Measurements from ENCODE around the gene LAMC3.
A peak's percentile ranks its signal among the peaks of the same experiment; 100 is the strongest.
"Not testable (repeated sequence)": the region's sequence is repeated elsewhere in the genome, so short reads cannot be mapped to it uniquely, and the experiment has no call there.

Gene LAMC3

DNA sequence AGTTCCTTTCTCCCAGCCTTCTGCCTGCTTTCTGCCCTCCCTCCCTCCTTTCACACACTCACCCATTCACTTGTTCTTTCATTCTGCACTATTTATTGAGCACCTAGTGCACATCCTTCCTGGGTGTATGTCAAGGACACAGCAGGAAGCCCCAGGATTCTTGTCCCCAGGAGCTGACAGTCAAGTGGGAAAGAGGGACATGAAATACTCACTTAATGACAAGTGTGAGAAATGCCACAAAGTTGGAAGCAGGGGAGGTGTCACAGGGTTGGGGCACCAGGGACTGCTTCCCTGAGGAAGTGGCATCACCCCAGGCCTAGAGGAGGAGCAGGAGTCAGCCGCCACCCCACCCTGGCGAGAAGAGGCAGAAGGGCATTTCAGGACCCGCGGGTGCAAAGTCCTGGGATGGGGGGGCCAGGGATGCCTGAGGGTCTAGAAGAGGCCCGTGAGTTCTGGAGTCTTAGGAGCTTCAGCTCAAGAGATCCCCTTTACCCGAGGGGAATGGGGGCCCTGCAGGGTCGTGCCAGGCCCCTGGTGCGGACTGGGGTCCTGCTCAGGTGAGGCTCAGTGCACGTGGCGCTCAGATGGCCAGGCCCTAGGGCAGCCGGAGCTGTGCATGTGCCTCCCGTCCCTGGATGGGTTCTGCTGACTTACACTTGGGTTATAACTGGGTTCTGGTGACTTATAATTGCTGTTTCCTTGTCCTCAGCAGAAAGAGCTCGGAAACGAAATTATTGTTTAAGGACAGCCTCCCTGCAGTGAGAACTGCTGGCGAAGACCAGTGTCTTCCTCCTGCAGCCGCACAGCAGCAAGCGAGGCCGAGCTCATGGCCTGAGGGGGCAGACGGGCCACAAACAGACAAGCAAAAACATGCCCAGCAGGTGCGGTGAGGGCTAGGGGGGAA, 16.9 kb upstream of the LAMC3 start:
- no peak for DNase-seq (ENCODE audit: low spot score)

DNA sequence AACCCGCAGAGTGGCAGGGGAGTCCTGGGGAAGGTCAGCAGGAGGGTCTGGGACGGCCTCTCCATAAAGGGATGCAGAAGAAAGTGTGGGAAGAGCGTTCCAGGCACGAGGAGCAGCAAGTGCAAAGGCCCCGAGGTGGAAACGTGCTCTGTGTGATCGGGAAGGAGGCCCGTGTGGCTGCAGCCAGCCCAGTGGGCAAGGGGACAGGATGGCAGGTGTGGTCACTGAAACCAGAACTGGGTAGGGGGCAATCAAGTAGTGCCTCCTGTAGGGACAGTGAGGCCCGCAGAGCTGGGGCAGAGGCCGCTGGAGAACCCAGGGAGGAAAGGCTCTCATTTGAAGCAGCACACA, 16.3 kb upstream of the LAMC3 start:
- DNase-seq (ENCODE audit: low spot score), result no peak

DNA sequence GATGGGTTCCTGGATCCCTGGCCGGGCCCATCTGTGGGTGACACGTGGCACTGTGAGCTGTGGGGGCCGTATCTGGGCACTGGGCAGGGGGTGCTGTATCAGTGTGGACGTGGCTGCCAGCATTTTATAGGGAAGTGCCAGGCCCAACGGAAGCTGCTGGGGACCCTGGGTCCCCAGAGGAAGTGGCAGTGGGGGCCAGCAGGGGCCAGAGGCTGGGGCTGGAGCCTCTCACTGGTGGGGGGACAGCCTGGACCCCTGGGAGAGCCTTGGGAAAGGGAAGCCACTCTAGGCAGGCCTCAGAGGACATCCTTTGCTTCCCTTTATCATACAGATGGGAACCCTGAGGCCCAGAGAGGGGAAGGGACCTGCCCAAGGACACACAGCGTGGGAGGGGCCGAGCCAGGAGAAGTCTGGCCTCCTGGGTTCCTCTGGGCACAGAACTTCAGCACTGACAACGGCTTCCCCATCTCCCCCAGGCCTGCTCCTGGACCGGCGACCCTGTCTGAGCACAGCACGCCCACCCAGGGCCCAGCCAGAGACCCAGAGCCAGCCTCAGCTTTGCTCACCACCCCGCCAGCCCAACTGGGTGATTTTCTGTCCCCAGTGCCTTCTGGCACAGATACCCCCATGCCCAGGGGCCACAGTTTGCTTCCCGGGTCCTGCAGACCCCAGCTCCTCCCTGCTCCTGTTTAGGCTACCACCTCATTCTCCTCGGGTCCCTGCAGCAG, 15.5 kb upstream of the LAMC3 start:
- no peak for DNase-seq (ENCODE audit: low spot score)

DNA sequence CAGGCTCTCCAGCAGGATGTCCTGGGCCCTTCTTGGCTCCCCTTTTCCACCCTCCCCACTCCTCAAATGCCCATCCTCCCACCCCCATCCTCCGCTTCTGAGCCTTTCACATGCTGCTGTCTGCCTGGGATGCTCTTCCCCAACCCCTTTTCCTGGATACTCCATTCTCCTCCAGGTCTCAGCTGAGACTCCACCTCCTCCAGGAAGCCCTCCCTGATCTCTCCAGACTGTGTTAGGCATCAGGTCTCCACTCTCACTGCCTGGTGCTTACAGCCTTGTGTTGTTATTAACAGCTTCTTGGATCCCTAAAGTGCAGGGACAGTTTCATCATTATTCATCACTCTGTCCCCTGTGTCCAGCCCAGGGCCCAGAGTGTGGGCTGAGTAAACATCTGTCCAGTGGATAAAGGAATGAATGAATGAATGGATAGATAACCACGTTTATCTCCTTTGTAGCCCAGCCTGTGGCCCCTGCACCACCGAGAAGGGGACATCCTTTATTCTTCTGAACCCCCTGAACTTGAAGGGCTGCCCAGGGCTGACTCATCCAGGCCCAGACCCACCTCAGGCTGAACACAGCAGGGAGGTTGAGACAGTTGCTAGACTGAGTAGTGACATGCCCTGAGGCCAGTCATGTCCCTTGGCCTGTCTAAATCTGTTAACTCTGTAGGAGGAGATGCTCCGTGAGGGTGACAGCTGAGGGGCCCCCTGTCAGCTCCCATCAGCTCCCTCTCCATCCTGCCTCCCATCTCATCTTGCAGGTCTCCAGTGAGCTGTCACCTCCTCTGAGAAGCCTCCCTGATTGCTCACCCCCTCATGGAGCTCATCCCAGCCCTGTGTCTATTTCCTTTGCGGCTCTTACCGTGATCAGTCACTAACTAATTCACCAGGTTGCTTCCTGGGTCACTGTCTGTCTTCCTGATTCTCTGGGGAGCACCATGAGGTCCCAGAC, 14.6 kb upstream of the LAMC3 start:
- DNase-seq (ENCODE audit: low spot score), result no peak

DNA sequence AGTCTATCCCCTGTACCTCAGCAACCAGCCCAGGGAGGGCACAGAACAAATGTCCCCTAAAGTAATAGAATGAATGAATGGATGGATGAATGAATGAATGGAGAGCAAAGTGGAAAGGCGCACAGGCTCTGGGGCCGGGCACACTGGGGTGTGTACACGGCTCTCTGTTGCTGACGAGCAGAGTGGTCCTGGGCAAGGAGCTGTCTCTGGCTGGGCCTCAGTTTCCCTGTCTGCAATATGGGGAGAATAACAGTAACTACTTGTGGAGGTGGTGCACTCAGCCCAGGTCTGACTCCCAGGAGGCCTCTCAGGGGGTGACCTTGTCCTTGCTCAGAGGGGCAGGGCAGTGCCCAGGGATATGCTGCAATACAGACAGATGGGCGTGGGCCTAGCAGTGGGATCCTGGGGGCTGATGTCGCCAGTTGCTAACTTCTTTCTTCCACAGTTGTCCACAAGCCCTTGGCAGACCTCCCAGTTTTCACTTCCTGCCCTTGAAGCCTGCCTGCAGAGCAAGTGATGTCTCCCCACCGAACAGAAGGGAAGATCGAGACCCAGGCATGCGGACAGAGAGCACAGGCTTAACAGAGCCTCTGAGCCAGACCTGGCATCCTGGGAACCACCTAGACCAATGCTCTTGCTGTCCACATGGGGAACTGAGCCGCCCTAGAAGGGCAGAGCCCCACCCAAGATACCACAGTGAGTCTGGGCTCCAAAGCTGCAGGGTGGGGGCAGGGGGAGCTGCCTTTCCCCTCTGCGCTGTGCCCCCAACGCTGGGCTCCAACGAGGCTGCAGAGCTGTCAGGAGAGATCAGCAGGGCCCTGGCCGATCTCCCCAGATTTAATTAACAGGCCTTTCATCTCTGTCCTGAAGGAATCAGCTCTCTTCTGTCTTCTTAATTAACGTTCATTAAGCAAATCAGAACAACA, 13.6 kb upstream of the LAMC3 start:
- peak; percentile 29 for DNase-seq (ENCODE audit: low spot score)

DNA sequence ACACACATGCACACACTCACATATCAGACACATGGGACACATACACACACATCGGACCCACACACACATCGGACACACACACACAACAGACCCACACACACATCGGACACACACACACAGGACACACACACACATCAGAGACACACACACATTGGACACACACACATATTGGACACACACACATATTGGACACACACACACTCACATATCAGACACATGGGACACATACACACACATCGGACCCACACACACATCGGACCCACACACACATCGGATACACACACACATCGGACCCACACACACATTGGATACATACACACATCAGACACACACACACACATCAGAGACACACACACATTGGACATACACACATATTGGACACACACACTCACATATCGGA, 12.8 kb upstream of the LAMC3 start:
- DNase-seq (ENCODE audit: low spot score), result no peak

DNA sequence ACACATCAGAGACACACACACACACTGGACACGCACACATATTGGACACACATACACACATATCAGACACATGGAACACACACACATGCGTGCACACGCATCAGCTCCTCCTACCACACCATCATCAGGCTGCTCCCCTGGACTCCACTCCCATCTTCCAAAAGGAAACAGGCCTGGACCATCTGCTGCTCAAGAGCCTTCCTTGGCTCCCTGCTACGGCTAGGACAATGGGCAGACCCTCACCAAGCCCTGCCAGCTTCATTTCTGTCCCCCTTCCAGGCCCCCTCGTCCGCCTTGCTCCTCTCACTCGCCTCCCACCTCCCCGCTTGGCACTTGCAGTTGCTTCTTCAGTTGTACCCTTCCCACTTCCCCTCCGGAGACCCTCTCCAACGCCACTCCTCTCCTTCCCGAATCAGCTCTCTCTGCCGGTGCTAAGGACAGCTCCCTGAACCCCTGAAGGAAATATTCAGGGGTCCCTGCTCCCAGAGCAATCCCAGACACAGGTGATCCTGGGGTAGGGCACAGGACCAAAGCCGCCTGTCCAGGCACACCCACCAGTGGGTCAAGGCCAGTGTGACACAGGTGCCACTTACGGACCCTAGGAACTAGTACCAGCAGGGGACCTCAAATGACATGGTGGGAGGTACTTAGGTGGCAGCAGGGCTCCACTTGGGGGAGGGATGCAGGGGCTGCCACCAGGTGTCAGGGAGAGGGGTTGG, 12.1 kb upstream of the LAMC3 start:
- DNase-seq (ENCODE audit: low spot score), result no peak

DNA sequence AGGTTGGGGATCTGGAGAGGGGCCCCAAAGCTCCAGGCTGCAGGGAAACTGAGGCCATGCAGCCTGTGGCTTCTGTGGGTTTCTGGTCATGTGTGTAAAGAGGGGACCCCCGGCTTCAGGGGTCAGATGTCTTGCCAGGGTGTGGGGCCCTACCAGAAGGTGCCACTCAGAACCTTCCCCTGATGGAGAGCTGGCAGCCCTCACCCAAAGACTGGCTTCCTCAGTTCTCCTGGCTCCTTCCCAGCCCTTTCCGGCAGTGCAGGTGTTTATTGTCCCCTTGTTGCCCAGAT, 11.6 kb upstream of the LAMC3 start:
- DNase-seq (ENCODE audit: low spot score), result no peak

DNA sequence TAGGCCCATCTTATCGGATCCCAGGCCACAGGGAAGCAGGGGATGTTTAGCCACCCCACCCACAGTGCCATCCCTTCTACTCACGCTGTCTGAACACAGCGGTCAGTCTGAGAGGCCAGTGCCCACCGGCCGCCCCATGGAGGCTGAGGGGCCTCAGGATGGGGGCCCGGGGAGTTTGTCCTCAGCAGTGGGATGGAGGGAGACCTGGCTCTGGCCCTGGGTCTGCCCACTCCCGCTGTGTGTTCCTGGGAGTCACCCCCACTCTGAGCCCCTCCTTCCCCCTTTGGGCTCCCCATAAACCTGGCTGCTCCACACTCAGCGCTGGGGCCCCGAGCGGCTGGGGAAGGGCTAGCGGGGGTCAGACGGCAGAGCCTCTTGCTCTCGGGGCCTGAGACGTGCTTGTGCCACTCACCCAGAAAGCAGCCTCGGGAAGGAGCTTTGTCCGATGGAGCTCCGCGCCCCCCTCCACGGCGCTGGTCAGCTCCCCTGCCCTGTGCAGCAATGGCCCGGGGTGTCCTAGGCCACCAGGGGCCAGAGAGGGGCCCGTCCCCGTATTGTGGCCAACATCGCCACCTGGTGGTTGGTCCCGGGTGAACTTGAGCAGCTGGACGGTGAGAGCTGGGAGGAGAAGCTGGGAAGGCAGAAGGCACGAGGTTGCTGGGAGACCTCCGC, 10.9 kb upstream of the LAMC3 start:
- peak; percentile 58 for DNase-seq (ENCODE audit: low spot score)

DNA sequence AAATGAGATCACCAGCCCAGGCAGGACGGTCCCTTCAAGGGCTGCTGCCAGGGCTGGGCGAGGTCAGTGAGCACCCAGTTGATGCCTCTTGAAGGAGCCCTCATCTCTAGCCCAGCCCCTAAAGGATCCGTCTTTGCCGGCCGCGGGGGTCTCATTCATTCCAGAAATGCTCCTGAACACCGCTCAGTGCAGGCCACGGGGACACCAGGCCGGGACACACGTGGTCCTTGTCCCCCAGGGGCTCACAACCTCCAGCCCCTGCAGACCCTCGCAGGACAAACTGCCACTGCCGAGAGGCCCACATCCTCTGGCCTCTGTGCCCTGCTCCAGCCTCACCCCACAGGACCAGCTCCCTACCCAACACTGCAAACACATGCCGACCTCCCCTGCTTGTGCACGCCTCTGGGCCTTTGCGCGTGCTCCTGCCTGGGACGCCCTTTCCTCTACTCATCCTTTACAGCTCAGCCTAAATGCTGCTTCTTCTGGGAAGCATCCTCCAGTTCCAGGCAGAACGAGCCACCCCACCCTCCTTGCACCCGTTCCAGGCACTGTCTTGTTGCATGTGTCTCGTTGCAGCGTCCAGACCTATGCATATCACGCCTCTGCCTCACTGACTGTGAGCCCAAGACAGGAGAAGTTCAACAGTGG, 10.3 kb upstream of the LAMC3 start:
- no peak for DNase-seq (ENCODE audit: low spot score)

DNA sequence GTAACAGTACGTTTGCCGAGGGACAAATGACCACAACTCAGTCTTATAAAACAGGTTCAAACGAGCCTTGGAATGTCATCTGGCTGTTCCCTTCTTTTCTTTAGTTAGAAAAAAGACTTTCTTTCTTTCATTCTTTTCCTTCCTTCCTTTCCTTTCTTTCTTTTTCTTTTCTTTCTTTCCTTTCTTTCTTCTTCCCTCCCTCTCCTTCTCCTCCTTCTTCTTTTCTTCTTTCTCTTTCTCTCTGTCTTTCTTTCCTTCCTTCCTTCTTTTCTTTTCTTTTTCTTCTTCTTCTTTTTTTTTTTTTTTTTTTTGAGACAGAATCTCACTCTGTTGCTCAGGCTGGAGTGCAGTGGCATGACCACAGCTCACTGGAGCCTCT, 9.7 kb upstream of the LAMC3 start:
- DNase-seq (ENCODE audit: low spot score), result no peak

DNA sequence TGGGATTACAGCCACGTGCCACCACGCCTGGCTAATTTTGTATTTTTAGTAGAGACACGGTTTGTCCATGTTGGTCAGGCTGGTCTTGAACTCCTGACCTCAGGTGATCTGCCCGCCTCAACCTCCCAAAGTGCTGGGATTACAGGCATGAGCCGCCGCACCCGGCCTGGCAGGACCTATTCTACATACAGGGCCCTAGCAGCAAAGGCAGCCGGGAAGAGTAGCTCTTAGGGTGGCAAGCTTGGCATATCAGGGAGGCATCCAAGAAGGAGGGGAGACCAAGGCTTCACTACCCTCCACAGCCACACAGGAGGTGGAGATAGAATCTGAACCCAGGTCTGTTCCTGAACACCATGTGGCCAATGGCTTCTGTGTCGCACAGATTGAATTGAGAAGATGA, 8.4 kb upstream of the LAMC3 start:
- not testable (repeated sequence) for DNase-seq (ENCODE audit: low spot score)

DNA sequence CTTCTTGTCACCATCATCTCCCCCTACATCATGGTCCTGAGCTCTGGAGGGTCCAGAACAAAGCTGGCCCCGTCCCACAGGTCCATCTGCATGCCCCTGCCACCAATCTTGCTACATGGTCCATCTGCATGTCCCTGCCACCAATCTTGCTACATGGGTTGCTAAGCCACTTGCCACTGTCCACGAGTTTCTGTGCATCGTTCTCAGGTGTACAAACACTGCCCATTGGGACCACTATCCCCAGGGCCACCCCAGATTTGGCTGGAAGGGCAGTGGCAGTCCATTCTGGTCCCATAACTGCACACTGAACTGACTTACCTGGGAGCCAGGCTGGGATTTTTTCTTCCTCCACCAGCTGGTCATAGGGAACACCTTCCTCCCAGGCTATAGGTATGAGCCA, 8.0 kb upstream of the LAMC3 start:
- DNase-seq (ENCODE audit: low spot score), result no peak

DNA sequence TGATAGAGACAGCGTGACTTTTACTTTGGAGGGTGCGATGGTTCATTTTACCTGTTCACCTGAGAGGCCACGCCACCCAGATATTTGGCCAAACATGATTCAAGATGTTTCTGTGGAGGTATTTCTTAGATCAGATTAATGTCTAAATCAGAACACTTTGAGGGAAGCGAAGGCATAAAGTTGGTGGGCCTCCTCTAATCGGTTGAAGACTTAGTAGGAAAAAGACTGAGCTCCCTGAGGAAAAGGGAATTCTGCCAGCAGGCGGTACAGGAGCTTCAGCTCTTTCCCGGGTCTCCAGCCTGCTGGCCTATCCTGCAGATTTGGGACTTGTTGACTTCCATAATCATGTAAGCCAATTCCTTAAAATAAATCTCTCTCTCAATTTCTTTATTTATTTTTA, 7.0 kb upstream of the LAMC3 start:
- DNase-seq (ENCODE audit: low spot score), result no peak

DNA sequence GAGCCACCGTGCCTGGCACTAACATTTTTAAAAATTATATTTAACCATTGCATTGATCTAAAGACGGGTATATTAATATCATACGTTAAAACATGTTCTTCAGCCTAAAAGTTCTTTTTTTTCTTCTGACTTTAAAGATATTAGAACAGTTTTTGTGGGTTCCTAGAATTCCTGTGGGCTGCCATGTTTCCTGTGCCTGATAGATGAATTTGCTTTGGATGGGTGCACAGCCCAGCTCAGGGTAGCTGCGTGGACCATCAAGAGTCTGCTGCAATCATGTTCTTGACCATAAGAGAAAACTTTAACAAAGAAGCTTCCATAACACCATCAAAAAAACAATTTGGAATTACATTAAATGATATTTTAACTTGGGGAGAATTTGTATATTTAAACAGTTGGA, 2.4 kb upstream of the LAMC3 start:
- DNase-seq (ENCODE audit: low spot score), result no peak

DNA sequence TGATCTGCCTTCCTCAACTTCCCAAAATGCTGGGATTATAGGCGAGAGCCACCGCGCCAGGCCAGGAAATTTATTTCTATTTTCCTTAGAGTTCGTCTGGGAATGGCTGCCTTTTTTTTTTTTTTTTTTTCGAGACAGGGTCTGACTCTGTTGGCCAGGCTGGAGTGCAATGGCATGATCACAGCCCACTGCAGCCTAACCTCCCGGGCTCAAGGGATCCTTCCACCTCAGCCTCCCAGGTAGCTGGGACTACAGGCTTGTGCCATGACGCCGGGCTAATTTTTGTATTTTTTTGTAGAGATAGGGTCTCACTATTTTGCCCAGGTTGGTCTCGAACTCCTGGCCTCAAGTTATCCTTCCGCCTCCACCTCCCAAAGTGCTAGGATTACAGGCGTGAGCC, 888 bp upstream of the LAMC3 start:
- no peak for DNase-seq (ENCODE audit: low spot score)

DNA sequence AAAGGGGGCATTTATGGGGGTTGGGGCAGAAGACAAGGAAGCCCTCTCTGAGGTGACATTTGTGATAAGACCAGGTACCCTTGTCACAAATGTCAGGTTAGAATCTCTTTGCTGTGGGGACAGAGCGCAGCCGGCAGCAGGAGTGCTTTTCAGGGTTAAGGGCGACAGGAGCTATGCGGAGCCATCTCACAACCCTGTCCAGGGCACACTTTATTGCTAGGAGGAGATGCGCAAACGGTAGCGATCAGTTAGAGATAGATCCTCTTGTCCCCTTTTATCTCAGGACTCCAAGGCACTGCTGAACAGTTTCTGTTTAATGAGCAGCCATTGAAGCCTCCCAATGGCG, 438 bp upstream of the LAMC3 start:
- DNase-seq (ENCODE audit: low spot score), result no peak

DNA sequence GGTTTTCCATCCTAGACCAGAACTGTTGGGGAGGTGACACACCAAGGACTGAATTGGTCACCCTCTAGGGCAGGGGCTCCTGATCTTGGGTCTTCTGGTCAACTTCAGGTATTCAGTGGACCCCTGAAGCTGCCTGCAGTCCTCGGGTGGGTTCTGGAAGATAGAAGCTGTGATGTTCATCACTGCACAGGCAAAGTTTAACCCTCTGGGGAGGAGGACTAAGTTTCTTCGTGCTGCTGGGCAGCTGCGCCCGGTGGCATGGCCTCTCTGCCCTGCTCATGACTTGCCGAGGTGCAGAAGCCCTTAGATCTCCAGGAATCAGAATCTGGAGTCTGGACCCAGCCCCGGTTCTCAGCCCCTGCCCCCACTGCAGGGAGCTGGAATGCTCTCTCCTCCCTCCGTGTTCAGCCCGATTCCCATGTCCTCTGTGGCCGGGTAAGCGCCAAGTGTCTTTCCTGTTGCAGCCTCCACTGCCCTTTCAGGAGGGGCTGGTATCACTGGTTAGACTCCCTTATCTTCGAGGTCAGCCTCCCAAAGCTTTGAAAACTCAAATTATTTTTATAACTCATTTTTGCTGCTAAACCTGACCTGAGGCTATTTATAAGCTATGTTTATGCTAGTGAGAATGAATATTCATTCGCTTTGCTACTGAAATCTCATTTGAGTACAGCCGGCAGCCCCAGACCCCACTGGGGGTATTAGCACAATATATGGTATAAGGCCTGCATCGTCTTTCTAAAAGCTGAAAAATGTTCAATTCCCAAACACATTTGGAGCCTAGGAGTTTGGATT, 1.7 kb downstream of the LAMC3 start:
- DNase-seq (ENCODE audit: low spot score), result no peak
